NCI-H82 treated with DMSO at 0.1 percent for 48 hours (cell line): ENCODE measurements around the gene JSRP1.

Experiments
- DNase-seq: peaks from one replicate; lab custom pipeline; 2025; ENCODE audit not compliant: unreplicated experiment; lab: John Stamatoyannopoulos, UW

Gene JSRP1, protein sequence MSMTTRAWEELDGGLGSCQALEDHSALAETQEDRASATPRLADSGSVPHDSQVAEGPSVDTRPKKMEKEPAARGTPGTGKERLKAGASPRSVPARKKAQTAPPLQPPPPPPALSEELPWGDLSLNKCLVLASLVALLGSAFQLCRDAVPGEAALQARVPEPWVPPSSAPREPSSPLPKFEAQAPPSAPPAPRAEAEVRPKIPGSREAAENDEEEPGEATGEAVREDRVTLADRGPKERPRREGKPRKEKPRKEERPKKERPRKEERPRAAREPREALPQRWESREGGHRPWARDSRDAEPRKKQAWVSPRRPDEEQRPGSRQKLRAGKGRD

GRCh38 chr19:2255982-2256685 lies at the start of gene JSRP1:
JSRP1 (minus strand) TSS chr19:2256417; CDS start chr19:2255314, 1,103 bp downstream.
- peak; percentile 47 for DNase-seq

- no peak for DNase-seq
These were observed 49.4 kb upstream of the JSRP1 start for GRCh38 chr19:2305452-2306280.

DNA sequence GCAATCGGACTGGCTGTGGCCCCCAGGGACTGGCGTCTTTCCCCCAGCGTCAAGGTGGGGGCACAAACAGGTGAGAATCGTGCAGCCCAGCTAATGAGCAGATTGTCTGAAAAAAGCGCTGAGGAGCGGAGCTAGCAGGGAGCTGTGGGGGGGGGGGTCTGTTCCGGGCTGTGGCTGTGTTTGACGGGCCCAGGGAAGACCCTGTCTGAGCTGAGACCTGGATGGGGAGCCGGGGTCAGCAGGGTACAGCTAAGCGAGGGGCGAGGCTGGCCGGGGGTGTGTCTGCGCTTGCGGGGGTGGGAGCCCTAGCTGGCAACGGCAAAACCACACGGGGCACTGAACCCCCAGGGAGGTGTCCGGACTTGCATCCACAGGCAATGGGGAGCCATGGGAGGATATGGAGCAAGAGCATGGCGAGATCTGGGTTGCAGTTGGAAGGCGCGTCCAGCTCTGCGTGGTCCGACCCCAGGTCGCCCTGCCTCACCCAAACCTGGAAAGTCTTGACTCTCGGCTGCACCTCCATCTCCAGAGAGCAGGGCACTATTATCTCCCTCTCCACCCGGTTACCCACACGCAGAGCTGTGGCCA lies 47.1 kb upstream of the JSRP1 start:
- DNase-seq, result no peak

DNA sequence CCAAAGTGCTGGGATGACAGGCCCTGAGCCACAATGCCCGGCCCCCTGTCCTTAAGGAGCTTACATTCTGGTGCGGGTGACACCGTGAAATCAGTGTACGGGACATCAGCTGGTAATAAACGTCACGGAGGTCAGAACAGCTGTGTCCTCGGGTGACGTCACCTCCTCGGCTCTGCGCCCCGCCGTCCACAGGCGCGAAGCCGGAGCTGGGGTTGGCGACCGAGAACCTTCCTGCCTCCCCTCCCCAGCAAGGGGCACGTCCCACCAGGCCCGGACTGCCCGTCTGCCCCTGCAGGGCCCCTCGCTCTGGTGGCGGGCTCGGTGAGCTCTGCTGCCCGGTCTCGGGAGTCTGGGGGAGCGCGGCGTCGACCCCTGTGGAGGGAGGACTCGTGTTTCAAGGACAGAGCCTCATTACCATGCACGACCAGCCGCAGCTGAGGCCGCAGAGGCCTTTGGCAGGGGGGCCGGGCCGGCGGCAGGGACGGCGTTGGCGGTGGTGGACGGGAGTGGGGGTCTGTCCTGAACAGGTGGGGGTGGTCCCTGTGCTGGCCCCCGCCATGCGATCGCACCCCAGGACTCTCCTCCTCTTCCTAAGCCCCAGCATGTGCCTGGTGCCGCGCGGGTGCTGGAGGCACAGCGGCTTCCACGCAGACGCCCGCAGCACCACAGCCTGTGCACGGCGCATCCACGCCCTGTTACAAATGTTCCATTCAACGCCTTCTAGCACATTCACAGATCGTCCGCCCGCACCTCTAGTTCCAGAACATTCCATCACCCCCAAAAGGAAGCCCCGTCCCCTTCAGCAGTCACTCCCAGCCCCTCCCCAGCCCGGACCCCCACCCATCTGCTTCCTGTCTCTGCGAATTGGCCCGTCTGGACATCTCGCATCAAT lies 46.3 kb upstream of the JSRP1 start:
- DNase-seq, result no peak

DNA sequence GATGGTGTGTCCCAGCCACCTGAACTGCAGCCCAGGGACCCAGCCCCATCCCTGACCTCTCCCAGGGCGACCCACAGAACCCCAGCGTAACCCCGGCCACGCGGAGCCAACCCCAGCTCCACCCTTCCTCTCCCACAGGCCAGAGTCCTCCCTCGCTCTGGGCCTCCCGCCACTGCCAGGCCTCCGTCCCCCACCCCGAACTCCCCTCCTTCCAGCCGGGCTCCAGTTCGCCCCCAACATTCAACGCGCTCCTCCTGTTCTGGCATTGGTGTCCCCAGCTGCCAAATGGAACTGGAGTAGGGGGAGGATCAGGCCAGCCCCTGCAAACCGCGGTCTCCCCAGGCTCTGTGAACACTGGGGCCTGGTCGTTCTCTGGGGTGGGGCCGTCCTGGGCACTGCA lies 44.3 kb upstream of the JSRP1 start:
- no peak for DNase-seq

DNA sequence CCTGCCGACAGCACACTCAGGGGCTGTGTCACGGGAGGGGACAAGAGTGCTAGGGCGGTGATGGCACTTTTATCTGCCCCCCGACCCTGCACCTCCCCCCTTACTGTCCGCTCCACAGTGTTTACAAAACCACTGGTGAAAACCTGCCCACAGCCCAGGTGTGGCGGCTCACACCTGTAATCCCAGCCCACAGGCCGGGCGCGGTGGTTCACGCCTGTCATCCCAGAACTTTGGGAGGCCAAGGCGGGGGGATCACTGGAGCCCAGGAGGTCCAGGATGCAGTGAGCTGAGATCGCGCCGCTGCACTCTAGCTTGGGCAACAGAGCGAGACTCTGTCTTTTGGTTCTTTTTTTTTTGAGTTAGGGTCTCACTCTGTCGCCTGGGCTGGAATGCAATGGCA lies 39.9 kb upstream of the JSRP1 start:
- DNase-seq, result no peak

DNA sequence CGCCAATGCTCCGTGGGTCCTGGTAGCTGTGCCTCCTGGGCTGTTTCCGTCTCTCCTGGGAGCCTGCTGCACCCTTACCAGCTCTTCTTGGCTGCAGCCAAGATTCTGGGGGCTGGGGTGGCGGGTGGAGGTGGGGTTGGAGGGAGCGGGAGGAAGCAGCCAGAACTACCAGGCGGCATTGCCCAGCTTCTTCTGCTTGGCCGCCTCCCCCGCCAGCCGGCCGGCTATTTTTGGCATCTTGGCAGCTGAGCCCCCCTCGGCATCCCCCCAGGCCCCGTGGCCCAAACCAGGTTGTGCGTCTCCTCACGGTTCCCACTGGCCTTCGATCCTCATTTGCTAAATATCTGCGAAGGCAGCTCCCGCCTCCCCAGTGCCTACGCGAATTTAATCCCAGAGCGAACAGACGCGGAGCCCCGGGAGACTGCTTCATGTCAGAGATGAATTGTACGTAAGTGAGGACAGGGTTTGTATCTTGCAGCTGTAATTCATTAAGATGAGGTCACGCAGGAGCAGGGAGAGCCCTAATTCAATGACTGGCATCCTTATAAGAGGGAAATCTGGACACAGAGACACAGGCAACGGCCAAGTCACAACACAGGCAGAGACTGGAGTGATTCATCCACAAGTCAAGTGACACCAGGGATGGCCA lies 38.6 kb upstream of the JSRP1 start:
- no peak for DNase-seq

- DNase-seq, result no peak
These were observed 35.1 kb upstream of the JSRP1 start for GRCh38 chr19:2291185-2291751.

GRCh38 chr19:2290441-2291184 lies 34.4 kb upstream of the JSRP1 start:
- no peak for DNase-seq

- DNase-seq, result no peak
These were observed 33.7 kb upstream of the JSRP1 start for GRCh38 chr19:2289714-2290435.

- no peak for DNase-seq
These were observed 32.8 kb upstream of the JSRP1 start for GRCh38 chr19:2288818-2289713.

- DNase-seq, result no peak
These were observed 32.2 kb upstream of the JSRP1 start for GRCh38 chr19:2288338-2288817.

GRCh38 chr19:2287585-2288337 lies 31.5 kb upstream of the JSRP1 start:
- no peak for DNase-seq

- no peak for DNase-seq
These were observed 30.4 kb upstream of the JSRP1 start for GRCh38 chr19:2286402-2287140.

- DNase-seq, result no peak
These were observed 27.8 kb upstream of the JSRP1 start for GRCh38 chr19:2283835-2284507.
